H9 (cell line): Measurements from ENCODE around the gene TMPRSS9. TPM values are rescaled to one million over a fixed set of nuclear protein-coding genes. Genes with fewer than 3 reads are reported as not detected.

ENCODE experiments used
- DNase-seq: peaks from one replicate; pipeline ENCODE4 v3.0.0-alpha.2; 2017
- H2AFZ ChIP-seq: one replicate; pipeline ENCODE4 v1.6.1; 2013; ENCODE audit warnings: mild to moderate bottlenecking, low read length, control low read depth, moderate library complexity
- H2AK5ac ChIP-seq: 2 replicates; pipeline ENCODE4 v1.6.1; 2013; ENCODE audit warnings: low read length, control low read depth, mixed read lengths; ENCODE audit not compliant: insufficient read length
- H2BK120ac ChIP-seq: one replicate; pipeline ENCODE4 v1.6.1; 2013; ENCODE audit warnings: low read depth, mild to moderate bottlenecking, low read length, control low read depth, inconsistent platforms; ENCODE audit not compliant: poor library complexity, severe bottlenecking
- H2BK12ac ChIP-seq: 2 replicates; pipeline ENCODE4 v1.6.1; 2013; ENCODE audit warnings: low read length, control low read depth, mixed read lengths, low read depth; ENCODE audit not compliant: insufficient read length
- H2BK15ac ChIP-seq: 2 replicates; pipeline ENCODE4 v1.6.1; 2013; ENCODE audit warnings: low read depth, low read length, control low read depth
- H2BK20ac ChIP-seq: one replicate; pipeline ENCODE4 v1.6.1; 2013; ENCODE audit warnings: low read depth, mild to moderate bottlenecking, low read length, control low read depth, inconsistent platforms; ENCODE audit not compliant: poor library complexity, severe bottlenecking
- H2BK5ac ChIP-seq: 2 replicates; pipeline ENCODE4 v1.6.1; 2013; ENCODE audit warnings: low read length, control low read depth, mixed read lengths; ENCODE audit not compliant: insufficient read length
- H3K14ac ChIP-seq: 2 replicates; pipeline ENCODE4 v1.6.1; 2013; ENCODE audit warnings: low read length, control low read depth; ENCODE audit not compliant: insufficient read depth
- H3K18ac ChIP-seq: 2 replicates; pipeline ENCODE4 v1.6.1; 2013; ENCODE audit warnings: low read depth, mild to moderate bottlenecking, mixed read lengths, low read length, control low read depth; ENCODE audit not compliant: insufficient read length
- H3K23ac ChIP-seq: 2 replicates; pipeline ENCODE4 v1.6.1; 2013; ENCODE audit warnings: low read length, control low read depth, mixed read lengths, low read depth; ENCODE audit not compliant: insufficient read length
- H3K23me2 ChIP-seq: 2 replicates; pipeline ENCODE4 v1.6.1; 2013; ENCODE audit warnings: low read depth, mild to moderate bottlenecking, mixed read lengths, low read length, control low read depth; ENCODE audit not compliant: insufficient read length, poor library complexity, severe bottlenecking
- H3K27ac ChIP-seq: 2 replicates; pipeline ENCODE4 v1.5.1; 2013; ENCODE audit warnings: low read length, control low read depth, mixed read lengths, low read depth; ENCODE audit not compliant: insufficient read length
- H3K27me3 ChIP-seq: 2 replicates; pipeline ENCODE4 v1.6.1; 2013; ENCODE audit warnings: low read length, control low read depth, inconsistent platforms; ENCODE audit not compliant: insufficient read depth
- H3K4ac ChIP-seq: 2 replicates; pipeline ENCODE4 v1.6.1; 2013; ENCODE audit warnings: low read depth, mild to moderate bottlenecking, control low read depth, inconsistent platforms, low read length, moderate library complexity
- H3K4me1 ChIP-seq: 2 replicates; pipeline ENCODE4 v1.6.1; 2013; ENCODE audit warnings: low read length, control low read depth, inconsistent platforms; ENCODE audit not compliant: insufficient read depth
- H3K4me2 ChIP-seq: 2 replicates; pipeline ENCODE4 v1.6.1; 2013; ENCODE audit warnings: low read length, control low read depth, mixed read lengths; ENCODE audit not compliant: insufficient read length, insufficient read depth
- H3K56ac ChIP-seq: 2 replicates; pipeline ENCODE4 v1.6.1; 2013; ENCODE audit warnings: low read depth, mild to moderate bottlenecking, mixed read lengths, low read length, control low read depth; ENCODE audit not compliant: insufficient read length
- H3K79me1 ChIP-seq: 2 replicates; pipeline ENCODE4 v1.6.1; 2013; ENCODE audit warnings: low read depth, mild to moderate bottlenecking, moderate library complexity, low read length, control low read depth, inconsistent platforms; ENCODE audit not compliant: insufficient read depth, poor library complexity, severe bottlenecking
- H3K79me2 ChIP-seq: 2 replicates; pipeline ENCODE4 v1.6.1; 2013; ENCODE audit warnings: low read length, control low read depth, inconsistent platforms; ENCODE audit not compliant: insufficient read depth
- H3K9ac ChIP-seq: 2 replicates; pipeline ENCODE4 v1.6.1; 2013; ENCODE audit warnings: low read length, control low read depth, mixed read lengths; ENCODE audit not compliant: insufficient read length; ENCODE audit errors: extremely low read depth
- H3K9me3 ChIP-seq: one replicate; pipeline ENCODE4 v1.6.1; 2013; ENCODE audit warnings: low read depth, low read length, inconsistent platforms; ENCODE audit not compliant: control insufficient read depth
- H3T11ph ChIP-seq: one replicate; pipeline ENCODE4 v1.6.1; 2013; ENCODE audit warnings: mild to moderate bottlenecking, low read length, control low read depth, inconsistent platforms
- H4K20me1 ChIP-seq: one replicate; pipeline ENCODE4 v1.6.1; 2013; ENCODE audit not compliant: control insufficient read depth, insufficient read length, insufficient read depth
- H4K5ac ChIP-seq: 2 replicates; pipeline ENCODE4 v1.6.1; 2013; ENCODE audit warnings: low read depth, mild to moderate bottlenecking, mixed read lengths, low read length, control low read depth; ENCODE audit not compliant: insufficient read length
- H4K8ac ChIP-seq: replicated peaks from 2 replicates; pipeline ENCODE4 v1.6.1; 2013; ENCODE audit warnings: low read length, control low read depth, mixed read lengths, low read depth; ENCODE audit not compliant: insufficient read length
- H4K91ac ChIP-seq: 2 replicates; pipeline ENCODE4 v1.6.1; 2013; ENCODE audit warnings: low read depth, mild to moderate bottlenecking, moderate library complexity, mixed read lengths, low read length, control low read depth; ENCODE audit not compliant: insufficient read length
- H3K27ac Mint-ChIP-seq, 3 experiments: 2 replicates in 2 of 3; 3 replicates in 1 of 3; pipeline ENCODE4 v1.8.0; 2020 to 2021; ENCODE audit warnings: mixed read lengths in 3 of 3, mild to moderate bottlenecking in 1 of 3, moderate library complexity in 1 of 3
- H3K27me3 Mint-ChIP-seq: 2 replicates; pipeline ENCODE4 v1.8.0; 2021; ENCODE audit warnings: low read depth, mild to moderate bottlenecking, moderate library complexity, mixed read lengths
- H3K36me3 Mint-ChIP-seq, 3 experiments: 2 replicates in 2 of 3; 3 replicates in 1 of 3; pipeline ENCODE4 v1.8.0; 2020 to 2021; ENCODE audit warnings: low read depth in 3 of 3, mixed read lengths in 3 of 3; ENCODE audit not compliant: insufficient read depth in 1 of 3
- H3K4me1 Mint-ChIP-seq, 2 experiments: 2 replicates each; pipeline ENCODE4 v1.8.0; 2020; ENCODE audit warnings: mixed read lengths in 2 of 2
- H3K4me3 Mint-ChIP-seq, 2 experiments: 2 replicates in 1 of 2; 3 replicates in 1 of 2; pipeline ENCODE4 v1.8.0; 2020 to 2021; ENCODE audit warnings: mild to moderate bottlenecking in 2 of 2, mixed read lengths in 2 of 2, moderate library complexity in 1 of 2
- H3K9me3 Mint-ChIP-seq, 2 experiments: 2 replicates in 1 of 2; 3 replicates in 1 of 2; pipeline ENCODE4 v1.8.0; 2020; ENCODE audit warnings: mild to moderate bottlenecking in 2 of 2, mixed read lengths in 2 of 2, moderate library complexity in 1 of 2
- WGBS: extraction: QIAGEN DNeasy Blood & Tissue Kit; methylation state at CpG from one replicate; pipeline ENCODE4 v1.1.7; 2013; ENCODE audit warnings: missing lambda C conversion rate, low lambda C conversion rate, mixed read lengths; ENCODE audit not compliant: insufficient read length; ENCODE audit errors: extremely low coverage; 5-methylcytosine and 5-hydroxymethylcytosine counted together
- total RNA-seq: library from RNA; stranded (reverse); gene quantifications from 2 replicates; pipeline ENCODE4 v1.2.1, GENCODE V29; 2021
- TF ChIP-seq, protein P1 (sequence below): fragments of 200-600 bp; sonication (generic); conservative IDR thresholded peaks from 3 replicates; pipeline ENCODE4 v1.8.0; 2021; ENCODE audit warnings: antibody characterized with exemption, mild to moderate bottlenecking

Gene TMPRSS9
- total RNA-seq, 1 experiment from 2014 or later = 0.24 TPM

DNA sequence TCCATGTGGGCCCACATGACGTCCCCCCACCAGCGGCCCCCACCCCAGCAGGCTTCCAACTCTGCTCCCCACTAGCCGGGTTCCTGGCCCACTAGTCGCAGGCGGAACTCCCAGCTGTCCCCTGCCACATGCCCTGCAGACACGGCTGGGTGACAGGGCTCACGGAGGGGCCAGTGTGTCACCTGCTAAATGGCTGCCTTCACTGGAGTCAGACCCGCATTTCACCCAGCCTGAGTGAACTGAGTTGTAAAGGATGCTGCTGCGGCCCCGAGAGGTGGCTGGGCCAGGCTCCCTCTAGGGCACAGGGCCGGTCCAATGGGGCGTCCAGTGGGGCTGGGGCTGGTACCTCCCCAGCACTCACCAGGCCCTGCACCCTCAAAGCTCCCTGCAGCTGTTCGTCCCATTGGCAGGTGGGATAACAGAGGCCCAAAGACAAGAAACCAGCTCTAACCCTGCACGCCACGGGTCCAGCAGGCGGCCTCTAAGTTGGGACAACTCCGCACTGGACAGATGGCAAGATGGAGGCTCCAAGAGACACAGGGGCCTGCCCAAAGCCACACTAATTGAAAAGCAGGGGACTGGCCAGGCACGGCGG, 93.5 kb downstream of the TMPRSS9 start:
- DNase-seq = no peak
- WGBS = no CpG with 5 or more reads among the region's 19 CpGs
- H4K20me1 ChIP-seq = no peaks in the 10 kb centered on the region

More for the DNA sequence above, 93.5 kb downstream of the TMPRSS9 start:
- H3K9me3 ChIP-seq = no peaks in the 10 kb centered on the region
- no peak overlapping the region for H4K91ac ChIP-seq
- Mint-ChIP-seq H3K9me3 (no peaks in the 10 kb centered on the region), H3K27ac (peak overlapping the region in 1 of 3 experiments; percentile 70; a peak in 1 of 7 replicates), H3K4me1 (peaks cover 8 to 22% of the 10 kb centered on the region in 2 experiments), H3K27me3 (no peaks in the 10 kb centered on the region), H3K36me3 (peaks cover 0 to 9% (median 5%) of the 10 kb centered on the region in 3 experiments; a peak in 5 of 7 replicates), H3K4me3 (peak overlapping the region in 1 of 2 experiments; percentile 23; a peak in 1 of 5 replicates)
- TF ChIP-seq, protein P1, sequence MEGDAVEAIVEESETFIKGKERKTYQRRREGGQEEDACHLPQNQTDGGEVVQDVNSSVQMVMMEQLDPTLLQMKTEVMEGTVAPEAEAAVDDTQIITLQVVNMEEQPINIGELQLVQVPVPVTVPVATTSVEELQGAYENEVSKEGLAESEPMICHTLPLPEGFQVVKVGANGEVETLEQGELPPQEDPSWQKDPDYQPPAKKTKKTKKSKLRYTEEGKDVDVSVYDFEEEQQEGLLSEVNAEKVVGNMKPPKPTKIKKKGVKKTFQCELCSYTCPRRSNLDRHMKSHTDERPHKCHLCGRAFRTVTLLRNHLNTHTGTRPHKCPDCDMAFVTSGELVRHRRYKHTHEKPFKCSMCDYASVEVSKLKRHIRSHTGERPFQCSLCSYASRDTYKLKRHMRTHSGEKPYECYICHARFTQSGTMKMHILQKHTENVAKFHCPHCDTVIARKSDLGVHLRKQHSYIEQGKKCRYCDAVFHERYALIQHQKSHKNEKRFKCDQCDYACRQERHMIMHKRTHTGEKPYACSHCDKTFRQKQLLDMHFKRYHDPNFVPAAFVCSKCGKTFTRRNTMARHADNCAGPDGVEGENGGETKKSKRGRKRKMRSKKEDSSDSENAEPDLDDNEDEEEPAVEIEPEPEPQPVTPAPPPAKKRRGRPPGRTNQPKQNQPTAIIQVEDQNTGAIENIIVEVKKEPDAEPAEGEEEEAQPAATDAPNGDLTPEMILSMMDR = no peak
- no peak overlapping the region for H2BK5ac ChIP-seq
- H3K4me2 ChIP-seq = no peak overlapping the region
- no peak overlapping the region for H4K8ac ChIP-seq
- H3K56ac ChIP-seq = no peak overlapping the region
- H3K4ac ChIP-seq = no peak overlapping the region
- no peak overlapping the region for H3K18ac ChIP-seq
- no peak overlapping the region for H3T11ph ChIP-seq
- no peak overlapping the region for H2BK15ac ChIP-seq
- H3K27me3 ChIP-seq = no peaks in the 10 kb centered on the region
- no peak overlapping the region for H2AFZ ChIP-seq
- H2BK20ac ChIP-seq = no peak overlapping the region
- peaks cover 8% of the 10 kb centered on the region for H3K79me1 ChIP-seq
- no peak overlapping the region for H3K14ac ChIP-seq
- no peak overlapping the region for H2BK120ac ChIP-seq
- H4K5ac ChIP-seq = no peak overlapping the region
- no peak overlapping the region for H2BK12ac ChIP-seq
- H3K27ac ChIP-seq = no peak overlapping the region
- no peak overlapping the region for H2AK5ac ChIP-seq
- H3K23ac ChIP-seq = no peak overlapping the region
- H3K9ac ChIP-seq = no peak overlapping the region
- peaks cover 32% of the 10 kb centered on the region; the same call in 1 of the 2 replicates for H3K79me2 ChIP-seq
- peaks cover 2% of the 10 kb centered on the region for H3K23me2 ChIP-seq
- H3K4me1 ChIP-seq = no peaks in the 10 kb centered on the region; the same call in 1 of the 2 replicates
